Activated CD8-positive, alpha-beta memory T cell treated with anti-CD3 and anti-CD28 coated beads for 4 hours (primary cell): Measurements from ENCODE around the gene PSRC1.
"Not testable (repeated sequence)": the region's sequence is repeated elsewhere in the genome, so short reads cannot be mapped to it uniquely, and the experiment has no call there.

ENCODE experiments used
- DNase-seq, 2 donors: peaks; one replicate each; pipeline ENCODE4 v3.0.0-alpha.2; 2020; ENCODE audit warnings: low read depth in 2 of 2

Gene PSRC1

GRCh38 chr1:109282952-109283747 is at the start of gene PSRC1:
TSS of gene PSRC1 (minus strand) at chr1:109283145.
- DNase-seq = peak; percentile 80 to 81

GRCh38 chr1:109331113-109331512 is 48.2 kb upstream of the PSRC1 start:
- no peak for DNase-seq

GRCh38 chr1:109327285-109327684 is 44.3 kb upstream of the PSRC1 start:
- DNase-seq = no peak

- no peak for DNase-seq
Measured at GRCh38 chr1:109322974-109323373, 40.0 kb upstream of the PSRC1 start.

- DNase-seq = no peak
Measured at GRCh38 chr1:109319114-109319513, 36.2 kb upstream of the PSRC1 start.

- DNase-seq = no peak
Measured at GRCh38 chr1:109316506-109316905, 33.6 kb upstream of the PSRC1 start.

GRCh38 chr1:109315288-109315687 is 32.3 kb upstream of the PSRC1 start:
- DNase-seq = no peak

GRCh38 chr1:109314795-109315194 is 31.9 kb upstream of the PSRC1 start:
- DNase-seq = no peak

- no peak for DNase-seq
Measured at GRCh38 chr1:109312978-109313775, 30.2 kb upstream of the PSRC1 start.

GRCh38 chr1:109312246-109312645 is 29.3 kb upstream of the PSRC1 start:
- no peak for DNase-seq

GRCh38 chr1:109309347-109309746 is 26.4 kb upstream of the PSRC1 start:
- no peak for DNase-seq

GRCh38 chr1:109307274-109308021 is 24.5 kb upstream of the PSRC1 start:
- DNase-seq = no peak

GRCh38 chr1:109306832-109307273 is 23.9 kb upstream of the PSRC1 start, which contains the start of gene MYBPHL:
TSS of gene MYBPHL (minus strand) at chr1:109307011. CDS start at chr1:109306991, 20 bp downstream.
- DNase-seq = no peak

- DNase-seq = not testable (repeated sequence)
Measured at GRCh38 chr1:109305991-109306390, 23.0 kb upstream of the PSRC1 start.

GRCh38 chr1:109304226-109304920 is 21.4 kb upstream of the PSRC1 start:
- DNase-seq = no peak

- no peak for DNase-seq
Measured at GRCh38 chr1:109301874-109302273, 18.9 kb upstream of the PSRC1 start.

- DNase-seq = no peak
Measured at GRCh38 chr1:109300650-109301151, 17.8 kb upstream of the PSRC1 start.

- DNase-seq = no peak
Measured at GRCh38 chr1:109299558-109300343, 16.8 kb upstream of the PSRC1 start.

- no peak for DNase-seq
Measured at GRCh38 chr1:109298666-109299557, 16.0 kb upstream of the PSRC1 start.
